Sigmoid colon (tissue), 7 donors: ENCODE results near the gene CENPK. TPM values are rescaled to one million over a fixed set of nuclear protein-coding genes. Genes with fewer than 3 reads are reported as not detected.
"Not testable (repeated sequence)": the region's sequence is repeated elsewhere in the genome, so short reads cannot be mapped to it uniquely, and the experiment has no call there.

ENCODE experiments used
- DNase-seq: peaks from one replicate; pipeline ENCODE4 v3.0.0-alpha.2; 2019
- H3K27ac ChIP-seq, 4 donors: fragments of 200-600 bp; sonication (generic); one replicate each; pipeline ENCODE4 v1.5.1; 2016 to 2019; ENCODE audit warnings: mild to moderate bottlenecking in 1 of 4
- H3K27me3 ChIP-seq, 3 donors: fragments of 200-600 bp; sonication (generic); one replicate each; pipeline ENCODE4 v1.5.1; 2019; ENCODE audit warnings: mild to moderate bottlenecking in 1 of 3
- H3K36me3 ChIP-seq, 4 donors: fragments of 200-600 bp; sonication (generic); one replicate each; pipeline ENCODE4 v1.5.1; 2016 to 2019
- H3K4me1 ChIP-seq, 4 donors: fragments of 200-600 bp; sonication (generic); one replicate each; pipeline ENCODE4 v1.5.1; 2017 to 2019
- H3K4me3 ChIP-seq, 4 donors: fragments of 200-600 bp; sonication (generic); one replicate each; pipeline ENCODE4 v1.5.1; 2017 to 2019; ENCODE audit warnings: mild to moderate bottlenecking in 2 of 4, moderate library complexity in 1 of 4
- H3K9me3 ChIP-seq, 4 donors: fragments of 200-600 bp in 3 of 4; sonication (generic) in 3 of 4; one replicate each; pipeline versions ENCODE4 v1.5.1 to v1.6.1; 2013 to 2019
- EP300 ChIP-seq, 4 donors: sonication (generic); formaldehyde crosslinking; IDR thresholded peaks; one replicate each; pipeline ENCODE4 v1.6.1; 2017; ENCODE audit warnings: antibody characterized with exemption in 4 of 4
- POLR2A ChIP-seq, 2 donors: fragments of 450-650 bp; IDR thresholded peaks; one replicate each; pipeline ENCODE4 v1.6.1; 2016; ENCODE audit warnings: antibody characterized with exemption in 2 of 2, mild to moderate bottlenecking in 2 of 2, moderate library complexity in 2 of 2
- POLR2AphosphoS5 ChIP-seq, 4 donors: sonication (generic); formaldehyde crosslinking; IDR thresholded peaks; one replicate each; pipeline ENCODE4 v1.6.1; 2017; ENCODE audit warnings: antibody characterized with exemption in 4 of 4
- WGBS, 2 donors: extraction: QIAGEN DNeasy Blood & Tissue Kit; methylation state at CpG; one replicate each; pipeline ENCODE4 v1.1.7; 2013; 5-methylcytosine and 5-hydroxymethylcytosine counted together
- intact Hi-C: fragments of 100-400 bp; cut with DNase I; formaldehyde crosslinking; loops from one replicate; pipeline ENCODE4 v1.15.1; 2023
- polyA plus RNA-seq, 3 donors: library from polyadenylated mRNA; stranded (reverse); fragments of 200-250 nt; gene quantifications; one replicate each; pipeline ENCODE4 v1.2.3, GENCODE V29; 2013
- total RNA-seq, 4 donors: library from RNA; depleted of rRNA; stranded (reverse); fragments of >200 nt; gene quantifications; one replicate each; pipeline ENCODE4 v1.1.0, GENCODE V29; 2016
- TF ChIP-seq, protein P1 (sequence below), 4 experiments: fragments of 450-650 bp in 3 of 4; fragments of 200-600 bp in 1 of 4; IDR thresholded peaks; one replicate each; pipeline ENCODE4 v1.5.1; 2016 to 2019; ENCODE audit warnings: antibody characterized with exemption in 4 of 4, mild to moderate bottlenecking in 3 of 4, moderate library complexity in 2 of 4
- donor health status: healthy with polysubstance abuse.
- donor health status: Bipolar disorder and iron deficiency.
- donor health status: healthy.

Gene CENPK, protein sequence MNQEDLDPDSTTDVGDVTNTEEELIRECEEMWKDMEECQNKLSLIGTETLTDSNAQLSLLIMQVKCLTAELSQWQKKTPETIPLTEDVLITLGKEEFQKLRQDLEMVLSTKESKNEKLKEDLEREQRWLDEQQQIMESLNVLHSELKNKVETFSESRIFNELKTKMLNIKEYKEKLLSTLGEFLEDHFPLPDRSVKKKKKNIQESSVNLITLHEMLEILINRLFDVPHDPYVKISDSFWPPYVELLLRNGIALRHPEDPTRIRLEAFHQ
- total RNA-seq (1 to 10 TPM in 2 of 4 donors, not detected in 2; 1.4 to 1.8 TPM), polyA plus RNA-seq (10 to 100 TPM in 1 of 3 donors, 1 to 10 TPM in 2; 3.6 to 14.5 (median 9.7) TPM)

DNA sequence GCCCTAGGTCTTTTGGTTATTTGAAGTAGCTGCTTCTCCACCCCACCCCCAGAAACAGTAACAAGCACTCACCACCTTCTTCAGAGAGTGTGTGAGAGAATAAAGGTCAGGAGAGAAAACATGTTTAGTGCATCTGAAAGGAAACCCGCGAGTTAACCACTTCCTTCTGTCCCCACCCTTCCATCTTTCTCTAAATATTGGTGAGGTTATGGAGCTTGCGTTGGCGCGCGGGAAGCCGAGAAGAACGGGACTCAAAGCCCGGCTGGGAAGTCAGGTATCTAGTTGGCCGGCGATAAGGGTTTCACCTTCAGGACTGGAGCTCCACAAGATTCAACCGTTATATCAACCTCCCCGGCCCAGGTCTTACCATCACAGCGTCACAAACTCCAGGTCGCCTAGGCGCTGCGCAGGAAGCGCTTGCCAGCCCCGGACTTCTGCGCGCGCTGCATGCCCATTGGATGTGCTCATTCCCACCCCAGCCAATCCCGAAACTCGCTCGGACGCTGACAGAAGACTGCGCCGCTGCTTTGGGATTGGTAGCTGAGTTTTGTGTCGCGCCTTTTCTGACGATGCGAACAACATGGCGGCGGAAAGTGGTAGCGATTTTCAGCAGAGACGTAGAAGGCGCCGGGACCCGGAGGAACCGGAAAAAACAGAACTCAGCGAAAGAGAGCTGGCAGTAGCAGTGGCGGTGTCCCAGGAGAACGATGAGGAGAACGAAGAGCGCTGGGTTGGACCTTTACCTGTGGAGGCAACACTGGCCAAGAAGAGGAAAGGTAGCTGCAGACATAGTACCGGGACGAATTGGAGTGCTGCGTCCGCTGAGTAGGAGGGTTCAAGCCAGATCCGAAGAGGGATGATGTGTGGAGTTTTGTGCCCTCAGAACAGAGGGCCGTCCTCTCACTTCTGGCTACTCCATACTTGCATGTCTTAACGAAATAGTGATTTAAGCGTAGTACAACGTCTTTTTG, at the start of gene CENPK, which contains the start of gene PPWD1:
Gene CENPK, minus strand, starts transcription at position 438 of the 971 bp plus-strand sequence. CDS start 8,261 bp downstream, outside the sequence.
Gene PPWD1, plus strand, starts transcription at position 566 of the 971 bp plus-strand sequence. Its CDS starts 15 bp downstream, at position 581.
- Histone ChIP-seq H3K27ac (peak within 1 kb of the TSS; percentile 80 to 88 (median 87)), H3K4me3 (peak within 1 kb of the TSS; percentile 75 to 91 (median 84)), H3K4me1 (peaks cover 0 to 29% (median 22%) of the 10 kb centered on the region in 4 donors), H3K9me3 (no peaks in the 10 kb centered on the region), H3K36me3 (no peaks in the 10 kb centered on the region), H3K27me3 (no peaks in the 10 kb centered on the region)
- WGBS, 2 donors, result 0% methylated on average over 54 of the region's 54 CpGs
- DNase-seq, result peak; percentile 97
- TF ChIP-seq, protein P1, sequence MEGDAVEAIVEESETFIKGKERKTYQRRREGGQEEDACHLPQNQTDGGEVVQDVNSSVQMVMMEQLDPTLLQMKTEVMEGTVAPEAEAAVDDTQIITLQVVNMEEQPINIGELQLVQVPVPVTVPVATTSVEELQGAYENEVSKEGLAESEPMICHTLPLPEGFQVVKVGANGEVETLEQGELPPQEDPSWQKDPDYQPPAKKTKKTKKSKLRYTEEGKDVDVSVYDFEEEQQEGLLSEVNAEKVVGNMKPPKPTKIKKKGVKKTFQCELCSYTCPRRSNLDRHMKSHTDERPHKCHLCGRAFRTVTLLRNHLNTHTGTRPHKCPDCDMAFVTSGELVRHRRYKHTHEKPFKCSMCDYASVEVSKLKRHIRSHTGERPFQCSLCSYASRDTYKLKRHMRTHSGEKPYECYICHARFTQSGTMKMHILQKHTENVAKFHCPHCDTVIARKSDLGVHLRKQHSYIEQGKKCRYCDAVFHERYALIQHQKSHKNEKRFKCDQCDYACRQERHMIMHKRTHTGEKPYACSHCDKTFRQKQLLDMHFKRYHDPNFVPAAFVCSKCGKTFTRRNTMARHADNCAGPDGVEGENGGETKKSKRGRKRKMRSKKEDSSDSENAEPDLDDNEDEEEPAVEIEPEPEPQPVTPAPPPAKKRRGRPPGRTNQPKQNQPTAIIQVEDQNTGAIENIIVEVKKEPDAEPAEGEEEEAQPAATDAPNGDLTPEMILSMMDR (IDR thresholded peaks at IDR 0.05), result no peak
- TF ChIP-seq POLR2AphosphoS5 (IDR thresholded peaks at IDR 0.05), result peak; percentile 84 to 91 (median 90)
- peak in 1 of 4 donors; percentile 20 for TF ChIP-seq EP300 (IDR thresholded peaks at IDR 0.05)
- TF ChIP-seq POLR2A (IDR thresholded peaks at IDR 0.05), result peak; percentile 39 to 65
- intact Hi-C loops, result loop anchor here (2.0 to 10.0 kb wide), 4 partner anchors 62 to 798 kb away; partner anchors contain the start of genes ADAMTS6, CWC27, SHLD3 and SREK1

DNA sequence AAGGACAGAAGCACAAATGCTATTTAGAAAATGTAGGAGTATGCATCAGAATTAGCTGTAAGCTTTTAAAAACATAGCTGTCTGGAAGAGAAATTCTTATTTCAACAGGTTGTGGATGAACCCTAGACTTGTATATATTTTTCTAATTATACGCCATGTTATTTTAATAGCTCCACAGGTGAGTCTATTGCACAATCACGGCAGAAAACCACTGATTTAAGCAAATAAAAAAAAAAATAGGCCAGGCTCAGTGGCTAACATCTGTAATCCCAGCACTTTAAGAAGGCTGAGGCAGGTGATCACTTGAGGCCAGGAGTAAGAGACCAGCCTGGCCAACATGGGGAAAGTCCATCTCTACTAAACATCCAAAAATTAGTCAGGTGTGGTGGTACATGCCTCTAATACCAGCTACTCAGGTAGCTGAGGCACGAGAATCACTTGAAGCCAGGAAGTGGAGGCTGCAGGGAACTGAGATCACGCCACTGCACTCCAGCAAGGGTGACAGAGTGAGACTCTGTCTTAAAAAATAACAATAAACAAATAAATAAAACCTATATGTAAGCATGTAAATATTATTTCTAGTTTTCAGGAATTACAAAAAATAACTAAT, 49.4 kb upstream of the CENPK start:
- intact Hi-C loops, result no loop called here

DNA sequence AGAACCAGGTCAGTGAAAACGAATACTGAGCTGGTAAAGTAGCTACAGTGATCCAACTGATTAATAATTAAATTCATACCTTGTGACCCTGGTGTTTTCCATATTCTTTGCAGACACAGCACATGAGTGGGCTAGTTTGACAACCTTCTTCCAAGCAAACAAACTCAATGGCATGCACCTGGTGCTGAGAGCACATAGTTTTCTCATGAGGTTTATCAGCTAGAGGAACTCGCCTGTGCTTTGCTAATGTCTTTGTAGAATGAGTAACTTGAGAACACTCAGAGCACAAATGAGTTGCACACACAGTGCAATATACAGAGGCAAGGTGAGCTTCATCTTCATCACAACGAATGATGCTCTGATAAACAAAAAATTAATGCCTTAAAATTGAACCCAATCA, 48.6 kb upstream of the CENPK start:
- intact Hi-C loops, result no loop called here
- peaks cover 6 to 97% (median 38%) of the 10 kb centered on the region in 4 donors for H3K36me3 ChIP-seq
- H3K4me3 ChIP-seq, result no peak overlapping the region
- H3K27ac ChIP-seq, result no peak overlapping the region
- WGBS, 2 donors, result 70 to 85% methylated on average over 3 of the region's 3 CpGs
- H3K27me3 ChIP-seq, result no peaks in the 10 kb centered on the region
- no peaks in the 10 kb centered on the region for H3K9me3 ChIP-seq
- TF ChIP-seq POLR2AphosphoS5 (IDR thresholded peaks at IDR 0.05) (no peak), EP300 (IDR thresholded peaks at IDR 0.05) (no peak), POLR2A (IDR thresholded peaks at IDR 0.05) (no peak)
- TF ChIP-seq, protein P1 (IDR thresholded peaks at IDR 0.05), result no peak
- DNase-seq, result no peak
- no peaks in the 10 kb centered on the region for H3K4me1 ChIP-seq

More for the DNA sequence above, 49.4 kb upstream of the CENPK start:
- no peaks in the 10 kb centered on the region for H3K4me1 ChIP-seq
- WGBS, 2 donors, result 82 to 85% methylated on average over 4 of the region's 4 CpGs
- no peak overlapping the region for H3K4me3 ChIP-seq
- no peaks in the 10 kb centered on the region for H3K9me3 ChIP-seq
- peaks cover 6 to 97% (median 34%) of the 10 kb centered on the region in 4 donors for H3K36me3 ChIP-seq
- H3K27ac ChIP-seq, result no peak overlapping the region
- DNase-seq, result no peak
- no peaks in the 10 kb centered on the region for H3K27me3 ChIP-seq
- no peak for TF ChIP-seq POLR2A (IDR thresholded peaks at IDR 0.05)
- TF ChIP-seq, protein P1 (IDR thresholded peaks at IDR 0.05), result no peak
- TF ChIP-seq EP300 (IDR thresholded peaks at IDR 0.05), result no peak
- no peak for TF ChIP-seq POLR2AphosphoS5 (IDR thresholded peaks at IDR 0.05)

DNA sequence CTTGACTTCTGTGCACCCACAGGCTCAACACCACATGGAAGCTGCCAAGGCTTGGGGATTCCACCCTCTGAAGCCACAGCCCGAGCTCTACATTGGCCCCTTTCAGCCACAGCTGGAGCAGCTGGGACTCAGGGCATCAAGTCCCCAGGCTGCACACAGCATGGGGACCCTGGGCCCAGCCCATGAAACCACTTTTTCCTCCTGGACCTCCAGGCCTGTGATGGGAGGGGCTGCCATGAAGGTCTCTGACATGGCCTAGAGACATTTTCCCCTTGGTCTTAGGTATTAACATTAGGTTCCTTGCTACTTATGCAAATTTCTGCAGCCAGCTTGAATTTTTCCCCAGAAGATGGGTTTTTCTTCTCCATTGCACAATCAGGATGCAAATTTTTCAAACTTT, 38.8 kb upstream of the CENPK start:
- DNase-seq, H3K27me3 ChIP-seq, H3K4me1 ChIP-seq, intact Hi-C loops, H3K9me3 ChIP-seq, H3K27ac ChIP-seq, H3K4me3 ChIP-seq: not testable (repeated sequence)
- H3K36me3 ChIP-seq, result peaks cover 2 to 97% (median 26%) of the 10 kb centered on the region in 4 donors
- WGBS, 2 donors, result 97 to 99% methylated on average over 1 of the region's 1 CpG
